ENCODE measurements around the gene HIGD1A.

HIGD1A gene

DNA sequence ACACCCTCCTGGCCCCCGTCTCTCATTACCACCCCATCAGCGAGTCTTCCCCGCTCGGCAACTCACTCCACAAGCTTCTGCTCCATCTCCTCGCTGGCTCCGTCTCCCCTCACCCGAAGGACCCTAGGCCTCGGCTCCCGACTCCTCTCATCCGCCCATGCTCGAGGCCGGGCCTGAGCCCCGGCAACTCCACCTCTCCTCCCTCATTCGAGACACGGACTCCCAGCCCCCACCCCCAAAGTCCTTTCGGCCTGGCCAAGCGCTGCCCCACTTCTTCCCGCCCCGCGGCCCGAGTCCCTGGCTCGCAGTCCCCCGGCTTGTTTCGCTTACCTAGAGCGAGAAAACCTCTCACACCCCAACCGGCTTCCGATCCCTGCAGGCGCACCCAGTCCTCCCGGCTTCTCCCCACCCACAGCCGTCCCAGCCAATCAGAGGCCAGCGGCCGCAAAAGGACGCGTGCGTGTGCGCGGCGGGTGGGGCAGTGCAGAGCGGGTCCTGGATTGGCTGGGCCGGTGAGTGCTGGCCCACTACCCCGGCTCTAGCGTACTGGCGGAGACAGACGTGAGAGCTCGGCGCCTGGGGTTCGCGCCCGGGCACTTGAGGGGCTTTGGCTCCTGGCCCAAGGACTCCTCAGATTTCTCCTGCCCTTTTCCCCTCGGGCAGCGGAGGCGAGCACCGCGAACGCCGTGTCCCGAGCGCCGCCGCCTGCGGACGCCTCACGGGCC lies at the start of gene HIGD1A:
HIGD1A (minus strand) TSS at position 385 of the 725 bp plus-strand sequence. CDS start 10,237 bp downstream, outside the sequence.
- H3K4me1 ChIP-seq (ENCODE audit: insufficient read depth, low read length, severe bottlenecking) = peaks cover 36% of the 10 kb centered on the region
- H3K27me3 ChIP-seq (ENCODE audit: insufficient read depth, low read length) = no peaks in the 10 kb centered on the region
- no peaks in the 10 kb centered on the region for H4K20me1 ChIP-seq (ENCODE audit: insufficient read depth, low read length)
- H3K9ac ChIP-seq (ENCODE audit: low read length) = peak within 1 kb of the TSS; percentile 95
- H3K79me2 ChIP-seq (ENCODE audit: insufficient read depth, low read length) = peaks cover 45% of the 10 kb centered on the region
- H3K36me3 ChIP-seq (ENCODE audit: insufficient read depth, low read length) = peaks cover 17% of the 10 kb centered on the region
- no peaks in the 10 kb centered on the region for H3F3A ChIP-seq (ENCODE audit: insufficient read depth, low read length)
- H3K9me3 ChIP-seq (ENCODE audit: low read length) = no peaks in the 10 kb centered on the region
- peak within 1 kb of the TSS; percentile 76 for H3K4me2 ChIP-seq (ENCODE audit: low read length)
- TF ChIP-seq, protein P1, sequence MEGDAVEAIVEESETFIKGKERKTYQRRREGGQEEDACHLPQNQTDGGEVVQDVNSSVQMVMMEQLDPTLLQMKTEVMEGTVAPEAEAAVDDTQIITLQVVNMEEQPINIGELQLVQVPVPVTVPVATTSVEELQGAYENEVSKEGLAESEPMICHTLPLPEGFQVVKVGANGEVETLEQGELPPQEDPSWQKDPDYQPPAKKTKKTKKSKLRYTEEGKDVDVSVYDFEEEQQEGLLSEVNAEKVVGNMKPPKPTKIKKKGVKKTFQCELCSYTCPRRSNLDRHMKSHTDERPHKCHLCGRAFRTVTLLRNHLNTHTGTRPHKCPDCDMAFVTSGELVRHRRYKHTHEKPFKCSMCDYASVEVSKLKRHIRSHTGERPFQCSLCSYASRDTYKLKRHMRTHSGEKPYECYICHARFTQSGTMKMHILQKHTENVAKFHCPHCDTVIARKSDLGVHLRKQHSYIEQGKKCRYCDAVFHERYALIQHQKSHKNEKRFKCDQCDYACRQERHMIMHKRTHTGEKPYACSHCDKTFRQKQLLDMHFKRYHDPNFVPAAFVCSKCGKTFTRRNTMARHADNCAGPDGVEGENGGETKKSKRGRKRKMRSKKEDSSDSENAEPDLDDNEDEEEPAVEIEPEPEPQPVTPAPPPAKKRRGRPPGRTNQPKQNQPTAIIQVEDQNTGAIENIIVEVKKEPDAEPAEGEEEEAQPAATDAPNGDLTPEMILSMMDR (IDR thresholded peaks at IDR 0.05; ENCODE audit: low read length) = no peak
- TF ChIP-seq EZH2 (IDR thresholded peaks at IDR 0.05; ENCODE audit: borderline replicate concordance, low read length) = no peak
- peak within 1 kb of the TSS; percentile 84 for H2AFZ ChIP-seq (ENCODE audit: low read length)
- H3K27ac ChIP-seq (ENCODE audit: low read depth, low read length, poor library complexity, severe bottlenecking) = peak within 1 kb of the TSS; percentile 66
- no peaks in the 10 kb centered on the region for H3K9me2 ChIP-seq (ENCODE audit: low read depth, low read length)
- peak within 1 kb of the TSS; percentile 90 for H3K4me3 ChIP-seq (ENCODE audit: low read depth, low read length, poor library complexity, severe bottlenecking)

- TF ChIP-seq, protein P1 (IDR thresholded peaks at IDR 0.05; ENCODE audit: low read length) = no peak
- no peak for TF ChIP-seq EZH2 (IDR thresholded peaks at IDR 0.05; ENCODE audit: borderline replicate concordance, low read length)
- Histone ChIP-seq H3K4me2 (ENCODE audit: low read length) (no peak overlapping the region), H2AFZ (ENCODE audit: low read length) (no peak overlapping the region)
These were observed 49.5 kb upstream of the HIGD1A start for GRCh38 chr3:42853739-42854302.

DNA sequence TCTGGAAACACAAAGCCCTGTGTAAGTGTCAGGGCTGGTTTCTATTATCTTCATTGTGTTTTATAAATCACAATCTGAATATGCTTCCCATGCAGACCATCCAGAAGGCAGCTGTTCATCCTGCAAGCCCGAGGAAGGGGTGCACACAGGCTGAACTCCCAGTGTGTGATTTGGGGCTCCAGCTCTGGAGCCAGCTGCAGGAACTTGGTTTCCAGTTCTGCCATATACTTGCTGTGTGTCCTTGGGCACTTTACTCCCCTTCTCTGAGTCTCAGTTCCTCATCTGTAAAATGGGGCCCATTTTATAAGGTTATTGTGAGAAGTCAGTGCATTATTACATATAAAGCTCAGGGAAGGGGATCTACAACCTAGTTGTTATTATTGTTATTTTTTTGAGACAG lies 48.8 kb upstream of the HIGD1A start:
- no peak for TF ChIP-seq EZH2 (IDR thresholded peaks at IDR 0.05; ENCODE audit: borderline replicate concordance, low read length)
- no peaks in the 10 kb centered on the region for H3K36me3 ChIP-seq (ENCODE audit: insufficient read depth, low read length)
- H3K4me3 ChIP-seq (ENCODE audit: low read depth, low read length, poor library complexity, severe bottlenecking) = no peak overlapping the region
- no peaks in the 10 kb centered on the region for H3K9me3 ChIP-seq (ENCODE audit: low read length)
- H4K20me1 ChIP-seq (ENCODE audit: insufficient read depth, low read length) = no peaks in the 10 kb centered on the region
- H3K9me2 ChIP-seq (ENCODE audit: low read depth, low read length) = no peaks in the 10 kb centered on the region
- H2AFZ ChIP-seq (ENCODE audit: low read length) = no peak overlapping the region
- H3K27me3 ChIP-seq (ENCODE audit: insufficient read depth, low read length) = no peaks in the 10 kb centered on the region
- H3F3A ChIP-seq (ENCODE audit: insufficient read depth, low read length) = no peaks in the 10 kb centered on the region
- no peaks in the 10 kb centered on the region for H3K79me2 ChIP-seq (ENCODE audit: insufficient read depth, low read length)
- H3K4me2 ChIP-seq (ENCODE audit: low read length) = no peak overlapping the region
- no peak overlapping the region for H3K27ac ChIP-seq (ENCODE audit: low read depth, low read length, poor library complexity, severe bottlenecking)
- H3K9ac ChIP-seq (ENCODE audit: low read length) = no peak overlapping the region
- no peaks in the 10 kb centered on the region for H3K4me1 ChIP-seq (ENCODE audit: insufficient read depth, low read length, severe bottlenecking)

More at GRCh38 chr3:42853739-42854302, 49.5 kb upstream of the HIGD1A start:
- Histone ChIP-seq H3K9ac (ENCODE audit: low read length) (no peak overlapping the region), H3K79me2 (ENCODE audit: insufficient read depth, low read length) (no peaks in the 10 kb centered on the region), H3K4me1 (ENCODE audit: insufficient read depth, low read length, severe bottlenecking) (no peaks in the 10 kb centered on the region), H3K27me3 (ENCODE audit: insufficient read depth, low read length) (no peaks in the 10 kb centered on the region), H3K36me3 (ENCODE audit: insufficient read depth, low read length) (no peaks in the 10 kb centered on the region), H4K20me1 (ENCODE audit: insufficient read depth, low read length) (no peaks in the 10 kb centered on the region), H3K9me2 (ENCODE audit: low read depth, low read length) (no peaks in the 10 kb centered on the region), H3K9me3 (ENCODE audit: low read length) (no peaks in the 10 kb centered on the region), H3F3A (ENCODE audit: insufficient read depth, low read length) (no peaks in the 10 kb centered on the region), H3K27ac (ENCODE audit: low read depth, low read length, poor library complexity, severe bottlenecking) (no peak overlapping the region), H3K4me3 (ENCODE audit: low read depth, low read length, poor library complexity, severe bottlenecking) (no peak overlapping the region)

All from OCI-LY1 (cell line).